KOPT-K1 (cell line): ENCODE results near the gene FILIP1L.
"Not testable (repeated sequence)": the region's sequence is repeated elsewhere in the genome, so short reads cannot be mapped to it uniquely, and the experiment has no call there.

Source experiments
- H3K27ac ChIP-seq: fragments of 200-600 bp; sonication (generic); 2 replicates; pipeline ENCODE4 v1.5.1; 2016; ENCODE audit warnings: antibody characterized with exemption, mild to moderate bottlenecking, low read depth, low read length; ENCODE audit not compliant: poor library complexity, severe bottlenecking
- H3K36me3 ChIP-seq: fragments of 200-600 bp; sonication (generic); 2 replicates; pipeline ENCODE4 v1.5.1; 2017; ENCODE audit warnings: antibody characterized with exemption, mild to moderate bottlenecking, low read length, moderate library complexity; ENCODE audit not compliant: insufficient read depth
- H3K9me3 ChIP-seq: fragments of 200-600 bp; sonication (generic); 2 replicates; pipeline ENCODE4 v1.5.1; 2017; ENCODE audit warnings: antibody characterized with exemption, low read length, mild to moderate bottlenecking; ENCODE audit not compliant: insufficient read depth, poor library complexity, severe bottlenecking

Gene FILIP1L

DNA sequence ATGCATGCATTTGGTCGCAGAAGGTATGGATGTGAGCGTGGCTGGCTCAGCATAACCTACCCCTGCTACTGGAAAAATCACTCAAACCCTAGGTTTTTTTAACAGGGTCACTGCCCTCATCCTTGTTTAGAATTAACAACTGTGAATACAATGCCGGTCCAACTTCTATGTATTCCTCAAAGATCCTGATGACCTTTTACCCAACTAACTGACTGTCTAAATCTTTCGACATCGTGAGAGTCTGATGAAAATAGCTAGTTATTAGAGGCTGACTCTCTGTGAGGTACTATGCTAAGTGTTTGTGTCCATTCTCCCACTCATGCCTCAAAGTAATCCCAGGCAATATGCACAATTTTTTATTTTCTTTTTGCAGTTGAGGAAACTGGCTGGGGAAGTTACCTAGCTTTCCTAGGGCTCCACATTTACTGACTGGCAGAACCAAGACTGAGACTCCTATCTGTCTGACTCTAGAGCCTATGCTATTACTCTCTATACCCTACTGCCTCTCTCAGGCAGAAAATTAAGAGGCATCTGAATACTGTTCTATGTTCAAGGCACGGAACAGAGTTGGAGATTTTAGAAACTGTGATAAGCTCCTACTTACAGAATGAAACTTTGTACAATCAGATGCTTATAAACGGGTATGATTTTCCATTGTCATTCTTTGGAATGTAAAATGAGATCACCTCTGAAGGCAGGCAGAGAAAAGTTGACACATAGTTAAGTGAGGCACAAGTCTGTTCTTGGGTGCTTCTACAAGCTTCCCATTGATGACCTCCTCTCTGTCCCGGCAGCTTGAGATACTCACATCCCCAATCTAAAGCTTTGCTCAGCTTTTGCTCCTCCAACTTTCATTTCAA is 56.4 kb downstream of the FILIP1L start:
- no peaks in the 10 kb centered on the region for H3K36me3 ChIP-seq
- H3K9me3 ChIP-seq: no peaks in the 10 kb centered on the region
- H3K27ac ChIP-seq: no peak overlapping the region

GRCh38 chr3:100053951-100054620 is 60.2 kb downstream of the FILIP1L start:
- H3K9me3 ChIP-seq: no peaks in the 10 kb centered on the region
- no peak overlapping the region for H3K27ac ChIP-seq
- no peaks in the 10 kb centered on the region for H3K36me3 ChIP-seq

DNA sequence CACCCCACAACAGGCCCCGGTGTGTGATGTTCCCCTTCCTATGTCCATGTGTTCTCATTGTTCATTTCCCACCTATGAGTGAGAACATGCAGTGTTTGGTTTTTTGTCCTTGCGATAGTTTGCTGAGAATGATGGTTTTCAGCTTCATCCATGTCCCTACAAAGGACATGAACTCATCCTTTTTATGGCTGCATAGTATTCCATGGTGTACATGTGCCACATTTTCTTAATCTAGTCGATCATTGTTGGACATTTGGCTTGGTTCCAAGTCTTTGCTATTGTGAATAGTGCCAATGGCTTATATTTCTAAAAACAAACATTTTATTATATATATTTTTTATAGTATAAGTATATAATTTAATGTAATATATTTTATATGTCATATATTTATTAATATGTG is 62.8 kb downstream of the FILIP1L start:
- not testable (repeated sequence) for H3K27ac ChIP-seq, H3K9me3 ChIP-seq, H3K36me3 ChIP-seq

DNA sequence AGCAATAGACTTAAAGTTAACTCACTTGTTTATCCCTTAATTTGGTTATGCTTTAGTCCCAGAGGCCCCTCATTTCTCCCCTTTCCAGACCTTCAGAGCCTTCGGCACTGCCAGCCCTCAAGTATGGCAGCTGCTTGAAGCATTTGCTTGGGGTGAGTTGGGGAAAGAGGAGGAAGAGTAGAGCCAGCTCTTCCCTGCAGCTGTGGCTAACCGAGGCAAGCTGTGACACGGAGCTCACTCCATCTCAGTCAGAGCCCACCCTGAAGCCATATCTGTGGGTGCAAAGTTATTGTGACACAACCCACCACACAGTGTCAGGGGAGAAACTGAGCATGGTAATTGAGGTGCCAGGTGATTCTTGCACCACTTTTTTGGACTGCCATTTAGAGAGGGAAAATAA is 66.1 kb downstream of the FILIP1L start:
- H3K9me3 ChIP-seq: no peaks in the 10 kb centered on the region
- no peaks in the 10 kb centered on the region for H3K36me3 ChIP-seq
- H3K27ac ChIP-seq: no peak overlapping the region

DNA sequence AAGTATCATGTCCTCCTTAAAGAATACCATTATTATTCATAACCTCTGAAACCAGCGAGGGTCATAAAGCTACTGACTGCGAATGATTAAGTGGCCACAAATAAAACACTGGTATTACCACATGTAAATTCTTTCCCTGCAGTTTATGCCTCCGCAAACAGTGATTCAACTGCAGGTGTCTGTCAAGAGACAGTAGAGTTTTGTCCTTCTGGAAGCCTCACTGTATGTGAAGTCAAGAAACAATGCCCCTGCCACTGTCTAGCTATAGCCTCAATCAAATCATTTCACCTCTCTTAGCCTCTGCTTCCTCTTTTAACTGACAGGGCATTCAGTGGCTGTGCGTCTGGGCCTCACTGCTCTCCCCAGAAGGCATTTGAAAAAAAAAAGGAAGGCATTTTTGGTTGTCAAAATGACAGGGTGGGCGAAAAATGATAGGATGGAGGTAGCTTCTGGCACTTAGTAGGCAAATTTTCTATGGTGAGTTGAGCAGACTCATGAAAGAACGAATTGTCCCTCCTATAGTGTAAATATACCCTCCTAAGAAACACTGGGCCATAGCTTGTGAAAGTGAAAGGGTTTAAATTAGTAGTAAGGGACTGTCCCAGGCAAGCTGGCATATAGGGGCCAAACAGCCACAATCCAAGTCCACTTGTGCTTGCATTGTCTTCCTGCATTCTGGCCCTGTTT is 66.7 kb downstream of the FILIP1L start:
- Histone ChIP-seq H3K9me3 (no peaks in the 10 kb centered on the region), H3K27ac (no peak overlapping the region), H3K36me3 (no peaks in the 10 kb centered on the region)

DNA sequence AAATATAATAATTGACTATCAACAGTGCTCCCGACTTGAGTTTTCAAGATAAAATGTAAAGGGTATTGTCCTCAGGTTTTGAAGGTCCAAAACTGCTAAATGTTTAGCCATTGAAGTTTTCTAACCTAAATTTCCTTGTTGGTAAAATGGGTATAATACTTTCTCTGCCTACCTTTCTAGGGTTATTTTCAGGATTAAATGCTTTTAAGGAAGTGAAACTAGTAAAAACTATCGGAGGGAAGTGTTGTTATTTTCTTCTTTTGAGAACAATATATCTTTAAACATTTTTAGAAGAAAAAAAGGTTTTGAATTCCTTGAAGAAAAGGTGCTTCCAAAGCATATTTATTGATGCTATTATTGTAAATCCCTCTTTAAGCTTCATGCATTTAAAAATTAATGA is 67.3 kb downstream of the FILIP1L start:
- H3K27ac ChIP-seq: no peak overlapping the region
- no peaks in the 10 kb centered on the region for H3K36me3 ChIP-seq
- no peaks in the 10 kb centered on the region for H3K9me3 ChIP-seq

DNA sequence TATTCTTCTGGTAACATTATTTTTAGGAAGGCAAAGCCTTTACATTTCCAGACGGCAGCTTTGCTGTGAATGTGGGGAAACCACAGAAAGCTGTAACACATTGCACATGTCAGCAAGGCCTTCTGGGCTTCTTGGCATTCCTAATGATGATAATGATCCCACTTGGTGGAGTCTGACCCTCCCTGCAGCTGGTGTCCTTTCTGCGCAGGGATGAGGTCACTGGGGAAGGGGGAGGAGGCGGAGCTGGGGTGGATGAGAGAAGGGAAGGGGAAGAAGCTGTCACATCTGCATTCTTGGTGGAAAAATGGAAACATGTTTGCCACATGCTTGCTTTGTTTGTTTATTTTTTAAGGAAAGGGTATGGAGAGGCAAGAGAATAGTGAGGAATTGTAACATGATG is 68.6 kb downstream of the FILIP1L start:
- Histone ChIP-seq H3K27ac (no peak overlapping the region), H3K36me3 (no peaks in the 10 kb centered on the region), H3K9me3 (no peaks in the 10 kb centered on the region)

- Histone ChIP-seq H3K9me3 (no peaks in the 10 kb centered on the region), H3K27ac (no peak overlapping the region), H3K36me3 (no peaks in the 10 kb centered on the region)
Observed at GRCh38 chr3:100044369-100044768, 69.9 kb downstream of the FILIP1L start.

GRCh38 chr3:100043271-100043670 is 71.0 kb downstream of the FILIP1L start:
- Histone ChIP-seq H3K9me3 (no peaks in the 10 kb centered on the region), H3K36me3 (no peaks in the 10 kb centered on the region), H3K27ac (no peak overlapping the region)

- no peaks in the 10 kb centered on the region for H3K9me3 ChIP-seq
- H3K27ac ChIP-seq: no peak overlapping the region
- no peaks in the 10 kb centered on the region for H3K36me3 ChIP-seq
Observed at GRCh38 chr3:100042166-100042981, 71.9 kb downstream of the FILIP1L start.

DNA sequence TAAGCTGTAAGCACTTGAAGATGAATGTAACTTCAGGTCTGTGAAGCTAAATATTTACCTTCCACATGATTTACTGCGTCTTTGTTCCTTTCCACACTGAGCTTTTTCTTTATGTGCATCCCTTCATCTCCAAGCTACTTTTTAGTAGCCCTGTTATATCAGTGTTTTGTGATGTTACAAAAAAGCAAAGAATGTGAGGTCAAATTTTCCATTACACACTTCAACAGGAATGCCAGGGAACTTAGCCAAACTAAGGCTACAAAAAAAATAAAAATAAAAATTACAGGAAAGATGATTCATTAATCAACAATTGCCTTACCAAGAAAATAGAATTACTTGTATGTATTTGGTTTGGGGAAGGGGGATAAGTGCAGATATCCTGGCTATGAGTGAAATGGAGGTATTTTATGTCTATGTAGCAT is 73.0 kb downstream of the FILIP1L start:
- no peaks in the 10 kb centered on the region for H3K9me3 ChIP-seq
- no peak overlapping the region for H3K27ac ChIP-seq
- H3K36me3 ChIP-seq: no peaks in the 10 kb centered on the region

- no peaks in the 10 kb centered on the region for H3K9me3 ChIP-seq
Observed at GRCh38 chr3:100040451-100041225, 73.7 kb downstream of the FILIP1L start.

GRCh38 chr3:100039075-100039474 is 75.2 kb downstream of the FILIP1L start:
- no peak overlapping the region for H3K27ac ChIP-seq
- no peaks in the 10 kb centered on the region for H3K36me3 ChIP-seq
- no peaks in the 10 kb centered on the region for H3K9me3 ChIP-seq

More at GRCh38 chr3:100040451-100041225, 73.7 kb downstream of the FILIP1L start:
- no peak overlapping the region for H3K27ac ChIP-seq
- no peaks in the 10 kb centered on the region for H3K36me3 ChIP-seq

- H3K27ac ChIP-seq: no peak overlapping the region
- no peaks in the 10 kb centered on the region for H3K36me3 ChIP-seq
- no peaks in the 10 kb centered on the region for H3K9me3 ChIP-seq
Observed at GRCh38 chr3:100033903-100034471, 80.3 kb downstream of the FILIP1L start.
